ENCODE results near the gene SIAE.

SIAE gene, protein sequence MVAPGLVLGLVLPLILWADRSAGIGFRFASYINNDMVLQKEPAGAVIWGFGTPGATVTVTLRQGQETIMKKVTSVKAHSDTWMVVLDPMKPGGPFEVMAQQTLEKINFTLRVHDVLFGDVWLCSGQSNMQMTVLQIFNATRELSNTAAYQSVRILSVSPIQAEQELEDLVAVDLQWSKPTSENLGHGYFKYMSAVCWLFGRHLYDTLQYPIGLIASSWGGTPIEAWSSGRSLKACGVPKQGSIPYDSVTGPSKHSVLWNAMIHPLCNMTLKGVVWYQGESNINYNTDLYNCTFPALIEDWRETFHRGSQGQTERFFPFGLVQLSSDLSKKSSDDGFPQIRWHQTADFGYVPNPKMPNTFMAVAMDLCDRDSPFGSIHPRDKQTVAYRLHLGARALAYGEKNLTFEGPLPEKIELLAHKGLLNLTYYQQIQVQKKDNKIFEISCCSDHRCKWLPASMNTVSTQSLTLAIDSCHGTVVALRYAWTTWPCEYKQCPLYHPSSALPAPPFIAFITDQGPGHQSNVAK

GRCh38 chr11:124673333-124674167, at the start of gene SIAE, which contains the start of gene SPA17:
SIAE (minus strand) TSS chr11:124673739; CDS start chr11:124673708, 31 bp downstream.
SPA17 (plus strand) TSS chr11:124673904; CDS start chr11:124675265, 1,361 bp downstream.
- H3K9me3 Mint-ChIP-seq, result no peaks in the 10 kb centered on the region
- H3K27me3 Mint-ChIP-seq (ENCODE audit: low read depth), result no peaks in the 10 kb centered on the region
- H3K36me3 Mint-ChIP-seq (ENCODE audit: low read depth), result peaks cover 6% of the 10 kb centered on the region
- H3K27ac Mint-ChIP-seq, result peak within 1 kb of the TSS; percentile 91
- peak within 1 kb of the TSS; percentile 86 for H3K4me3 Mint-ChIP-seq
- peaks cover 27% of the 10 kb centered on the region for H3K4me1 Mint-ChIP-seq (ENCODE audit: low read depth)

DNA sequence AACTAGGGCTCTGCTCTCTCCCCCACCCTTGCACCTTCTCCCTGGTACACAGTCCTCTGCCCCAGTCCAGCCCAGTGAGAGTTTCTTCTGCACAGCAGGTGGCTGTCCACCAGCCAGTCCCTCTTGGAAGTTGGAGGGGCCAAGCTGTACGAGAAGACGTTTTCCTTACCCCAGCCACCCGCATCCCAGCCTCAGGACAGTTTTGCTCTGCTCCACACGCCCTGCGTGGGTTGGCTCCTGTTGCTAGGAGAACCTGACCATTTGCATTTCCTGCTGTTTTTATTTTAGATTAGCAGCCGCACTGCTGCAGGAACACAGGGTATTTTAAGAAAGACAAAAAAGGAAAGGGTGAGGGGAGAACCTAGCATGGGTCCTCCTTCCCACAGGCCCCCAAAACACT, 48.6 kb upstream of the SIAE start:
- Mint-ChIP-seq H3K9me3 (no peaks in the 10 kb centered on the region), H3K36me3 (ENCODE audit: low read depth) (no peaks in the 10 kb centered on the region), H3K4me3 (no peak overlapping the region), H3K4me1 (ENCODE audit: low read depth) (peaks cover 6% of the 10 kb centered on the region), H3K27me3 (ENCODE audit: low read depth) (peaks cover 83% of the 10 kb centered on the region), H3K27ac (no peak overlapping the region)

GRCh38 chr11:124719534-124719933, 46.0 kb upstream of the SIAE start:
- Mint-ChIP-seq H3K27ac (no peak overlapping the region), H3K36me3 (ENCODE audit: low read depth) (no peaks in the 10 kb centered on the region), H3K4me1 (ENCODE audit: low read depth) (peaks cover 6% of the 10 kb centered on the region), H3K4me3 (no peak overlapping the region), H3K9me3 (no peaks in the 10 kb centered on the region), H3K27me3 (ENCODE audit: low read depth) (peaks cover 82% of the 10 kb centered on the region)

- Mint-ChIP-seq H3K4me3 (no peak overlapping the region), H3K27ac (no peak overlapping the region), H3K27me3 (ENCODE audit: low read depth) (peaks cover 82% of the 10 kb centered on the region), H3K4me1 (ENCODE audit: low read depth) (peaks cover 6% of the 10 kb centered on the region), H3K9me3 (no peaks in the 10 kb centered on the region), H3K36me3 (ENCODE audit: low read depth) (no peaks in the 10 kb centered on the region)
These were observed 45.3 kb upstream of the SIAE start for GRCh38 chr11:124718801-124719200.

GRCh38 chr11:124717786-124718651, 44.5 kb upstream of the SIAE start:
- Mint-ChIP-seq H3K27me3 (ENCODE audit: low read depth) (peaks cover 79% of the 10 kb centered on the region), H3K4me1 (ENCODE audit: low read depth) (peaks cover 6% of the 10 kb centered on the region), H3K36me3 (ENCODE audit: low read depth) (no peaks in the 10 kb centered on the region), H3K27ac (no peak overlapping the region), H3K4me3 (peak overlapping the region; percentile 59), H3K9me3 (no peaks in the 10 kb centered on the region)

DNA sequence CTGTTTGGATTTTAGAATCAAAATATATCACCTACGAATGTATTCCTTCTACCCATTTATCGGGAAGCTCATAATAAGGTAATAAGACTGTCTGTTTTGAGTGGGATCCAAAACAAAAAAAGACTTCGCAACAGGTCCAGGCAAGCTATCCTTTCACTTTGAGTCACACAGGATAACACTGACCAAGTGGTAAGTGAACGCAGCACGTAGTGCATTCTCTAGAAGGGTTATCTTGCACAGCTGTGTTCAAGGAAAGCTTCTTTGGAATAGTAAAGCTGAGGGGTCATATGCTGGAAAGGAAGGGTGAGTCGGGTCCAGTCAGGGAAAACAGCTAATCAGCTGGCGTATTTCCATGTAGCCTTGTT, 43.9 kb upstream of the SIAE start:
- H3K4me3 Mint-ChIP-seq, result no peak overlapping the region
- H3K27me3 Mint-ChIP-seq (ENCODE audit: low read depth), result peaks cover 73% of the 10 kb centered on the region
- no peak overlapping the region for H3K27ac Mint-ChIP-seq

DNA sequence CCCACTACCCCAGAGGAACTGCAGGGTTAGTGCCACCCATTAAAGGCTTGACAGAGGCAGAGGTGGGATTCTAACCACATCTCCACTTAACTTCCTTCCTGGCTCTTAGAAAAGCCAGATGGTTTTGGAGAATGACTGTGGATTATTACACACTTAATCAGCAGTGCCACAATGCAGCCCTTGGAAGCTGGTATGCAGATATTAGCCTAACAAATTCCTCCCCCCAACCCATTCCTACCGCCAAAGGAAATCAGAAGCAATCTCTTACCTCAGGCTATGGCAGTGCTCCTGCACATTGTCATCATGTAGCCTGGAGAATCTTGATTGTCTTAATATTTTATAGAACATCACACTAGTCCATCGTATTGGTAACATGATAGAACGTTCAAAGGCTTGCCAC, 43.1 kb upstream of the SIAE start:
- Mint-ChIP-seq H3K9me3 (no peaks in the 10 kb centered on the region), H3K36me3 (ENCODE audit: low read depth) (no peaks in the 10 kb centered on the region), H3K4me1 (ENCODE audit: low read depth) (peaks cover 6% of the 10 kb centered on the region), H3K4me3 (no peak overlapping the region), H3K27me3 (ENCODE audit: low read depth) (peaks cover 65% of the 10 kb centered on the region), H3K27ac (no peak overlapping the region)

More for the DNA sequence above, 43.9 kb upstream of the SIAE start:
- H3K36me3 Mint-ChIP-seq (ENCODE audit: low read depth), result no peaks in the 10 kb centered on the region
- no peaks in the 10 kb centered on the region for H3K9me3 Mint-ChIP-seq
- H3K4me1 Mint-ChIP-seq (ENCODE audit: low read depth), result peaks cover 6% of the 10 kb centered on the region

GRCh38 chr11:124712392-124712791, 38.9 kb upstream of the SIAE start:
- H3K36me3 Mint-ChIP-seq (ENCODE audit: low read depth), result no peaks in the 10 kb centered on the region
- no peaks in the 10 kb centered on the region for H3K9me3 Mint-ChIP-seq
- peaks cover 26% of the 10 kb centered on the region for H3K27me3 Mint-ChIP-seq (ENCODE audit: low read depth)
- no peak overlapping the region for H3K4me3 Mint-ChIP-seq
- H3K4me1 Mint-ChIP-seq (ENCODE audit: low read depth), result no peaks in the 10 kb centered on the region
- H3K27ac Mint-ChIP-seq, result no peak overlapping the region

- Mint-ChIP-seq H3K9me3 (no peaks in the 10 kb centered on the region), H3K27me3 (ENCODE audit: low read depth) (no peaks in the 10 kb centered on the region), H3K4me1 (ENCODE audit: low read depth) (no peaks in the 10 kb centered on the region), H3K27ac (no peak overlapping the region), H3K4me3 (no peak overlapping the region), H3K36me3 (ENCODE audit: low read depth) (no peaks in the 10 kb centered on the region)
These were observed 34.3 kb upstream of the SIAE start for GRCh38 chr11:124707829-124708228.

GRCh38 chr11:124700028-124700427, 26.5 kb upstream of the SIAE start:
- no peaks in the 10 kb centered on the region for H3K9me3 Mint-ChIP-seq
- no peak overlapping the region for H3K27ac Mint-ChIP-seq
- H3K4me1 Mint-ChIP-seq (ENCODE audit: low read depth), result no peaks in the 10 kb centered on the region
- H3K36me3 Mint-ChIP-seq (ENCODE audit: low read depth), result no peaks in the 10 kb centered on the region
- no peak overlapping the region for H3K4me3 Mint-ChIP-seq
- peaks cover 22% of the 10 kb centered on the region for H3K27me3 Mint-ChIP-seq (ENCODE audit: low read depth)

DNA sequence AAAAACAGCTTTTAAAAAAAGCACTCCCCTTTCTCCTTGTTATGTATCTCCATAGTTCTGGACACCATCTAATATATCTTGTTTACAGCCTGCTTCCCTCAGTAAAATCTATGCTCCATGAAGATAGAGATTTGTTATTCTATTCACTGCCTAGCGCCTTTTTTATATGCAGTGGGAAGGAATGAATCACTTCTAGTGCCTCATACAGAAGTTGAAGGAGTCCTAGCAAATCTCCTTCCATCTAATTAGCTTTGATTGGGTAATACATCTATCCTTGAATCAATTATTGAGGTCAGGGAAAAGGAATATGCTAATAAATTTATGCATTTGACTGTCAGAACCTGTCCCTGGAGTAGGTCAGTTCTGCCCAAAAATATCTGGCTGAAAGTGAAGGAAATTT, 26.0 kb upstream of the SIAE start:
- Mint-ChIP-seq H3K9me3 (no peaks in the 10 kb centered on the region), H3K27me3 (ENCODE audit: low read depth) (peaks cover 22% of the 10 kb centered on the region), H3K27ac (no peak overlapping the region), H3K4me3 (no peak overlapping the region), H3K36me3 (ENCODE audit: low read depth) (no peaks in the 10 kb centered on the region), H3K4me1 (ENCODE audit: low read depth) (no peaks in the 10 kb centered on the region)

- Mint-ChIP-seq H3K4me1 (ENCODE audit: low read depth) (no peaks in the 10 kb centered on the region), H3K27ac (no peak overlapping the region), H3K27me3 (ENCODE audit: low read depth) (peaks cover 10% of the 10 kb centered on the region), H3K9me3 (no peaks in the 10 kb centered on the region), H3K36me3 (ENCODE audit: low read depth) (peaks cover 1% of the 10 kb centered on the region), H3K4me3 (no peak overlapping the region)
These were observed 19.6 kb upstream of the SIAE start for GRCh38 chr11:124693142-124693541.

DNA sequence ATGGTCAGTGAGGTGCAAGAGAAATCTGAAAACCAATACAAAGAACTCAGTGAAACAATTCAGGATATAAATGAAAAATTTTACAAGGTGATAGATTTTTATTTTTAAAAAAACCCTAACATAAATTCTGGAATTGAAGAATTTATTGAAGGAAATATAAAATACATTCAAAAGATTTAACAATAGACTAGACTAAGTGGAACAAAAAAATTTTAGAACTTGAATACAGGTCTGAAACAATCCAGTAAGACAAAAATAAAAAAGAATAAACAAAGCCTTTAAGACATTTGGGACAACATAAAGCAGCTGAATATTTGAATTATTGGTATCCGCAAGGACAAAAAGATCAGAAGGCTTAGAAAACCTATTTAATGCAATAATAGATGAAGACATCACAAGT, 8.9 kb upstream of the SIAE start:
- H3K36me3 Mint-ChIP-seq (ENCODE audit: low read depth), result peaks cover 2% of the 10 kb centered on the region
- H3K4me1 Mint-ChIP-seq (ENCODE audit: low read depth), result no peaks in the 10 kb centered on the region
- H3K27me3 Mint-ChIP-seq (ENCODE audit: low read depth), result peaks cover 4% of the 10 kb centered on the region
- peaks cover 33% of the 10 kb centered on the region for H3K9me3 Mint-ChIP-seq
- H3K4me3 Mint-ChIP-seq, result no peak overlapping the region
- no peak overlapping the region for H3K27ac Mint-ChIP-seq

- Mint-ChIP-seq H3K4me3 (no peak overlapping the region), H3K27ac (no peak overlapping the region), H3K9me3 (peaks cover 28% of the 10 kb centered on the region), H3K36me3 (ENCODE audit: low read depth) (peaks cover 2% of the 10 kb centered on the region), H3K27me3 (ENCODE audit: low read depth) (no peaks in the 10 kb centered on the region), H3K4me1 (ENCODE audit: low read depth) (no peaks in the 10 kb centered on the region)
These were observed 7.9 kb upstream of the SIAE start for GRCh38 chr11:124681421-124681820.

Measured in T-helper 1 cell treated with Interleukin-12 subunit alpha and Interleukin-12 subunit beta and Interleukin-4 antibody, amounts not matched to agents 30 μg/mL and 1 μg/mL, for 36 hours (primary cell).